ENCODE measurements around the gene OR2AT4. TPM values are rescaled to one million over a fixed set of nuclear protein-coding genes. Genes with fewer than 3 reads are reported as not detected.
A peak's percentile ranks its signal among the peaks of the same experiment; 100 is the strongest.
"Not testable (repeated sequence)": the region's sequence is repeated elsewhere in the genome, so short reads cannot be mapped to it uniquely, and the experiment has no call there.

Gene OR2AT4
- polyA plus RNA-seq (2014; cell fraction: cytosol; rRNA removed), result not detected in 2 replicates
- not detected in 2 replicates for polyA plus RNA-seq (2014; cell fraction: nucleus; rRNA removed)

DNA sequence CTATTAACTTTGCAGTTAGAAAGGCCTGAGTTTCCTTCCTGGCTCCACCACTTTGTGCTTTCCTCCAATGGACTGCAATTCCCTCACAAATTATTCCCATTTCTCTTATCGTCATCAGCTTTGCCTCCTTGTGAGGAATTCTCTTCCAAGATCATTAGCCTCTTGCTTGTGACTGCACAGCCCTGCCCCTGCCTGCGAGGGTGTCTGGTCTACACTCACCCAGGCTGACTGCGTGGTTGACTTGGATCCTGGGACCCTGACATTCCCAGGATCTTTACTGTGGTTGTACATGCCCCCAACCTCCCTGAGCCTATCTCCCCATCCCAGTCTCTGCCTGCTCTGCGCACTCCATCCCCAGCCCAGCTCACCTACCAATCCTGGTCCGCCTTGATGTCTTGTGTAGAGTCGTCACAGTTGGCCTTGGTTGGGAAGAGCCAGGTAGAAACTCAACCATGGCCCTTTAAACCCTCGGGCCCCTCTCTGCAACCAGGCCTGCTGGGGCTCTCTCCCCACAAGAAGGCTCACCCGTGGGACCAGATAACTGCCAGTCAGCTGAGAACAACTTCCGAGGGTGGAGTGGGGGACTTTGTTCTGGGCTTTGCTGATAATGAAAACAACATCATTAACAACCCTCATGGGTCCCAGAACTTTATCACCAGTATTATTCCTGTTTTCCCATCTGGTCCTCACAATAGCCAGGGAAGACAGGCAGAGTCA is at the start of gene OR2AT4:
TSS of gene OR2AT4 (minus strand) at position 421 of the 717 bp plus-strand sequence.
- no peak for DNase-seq (ENCODE audit: low spot score)

DNA sequence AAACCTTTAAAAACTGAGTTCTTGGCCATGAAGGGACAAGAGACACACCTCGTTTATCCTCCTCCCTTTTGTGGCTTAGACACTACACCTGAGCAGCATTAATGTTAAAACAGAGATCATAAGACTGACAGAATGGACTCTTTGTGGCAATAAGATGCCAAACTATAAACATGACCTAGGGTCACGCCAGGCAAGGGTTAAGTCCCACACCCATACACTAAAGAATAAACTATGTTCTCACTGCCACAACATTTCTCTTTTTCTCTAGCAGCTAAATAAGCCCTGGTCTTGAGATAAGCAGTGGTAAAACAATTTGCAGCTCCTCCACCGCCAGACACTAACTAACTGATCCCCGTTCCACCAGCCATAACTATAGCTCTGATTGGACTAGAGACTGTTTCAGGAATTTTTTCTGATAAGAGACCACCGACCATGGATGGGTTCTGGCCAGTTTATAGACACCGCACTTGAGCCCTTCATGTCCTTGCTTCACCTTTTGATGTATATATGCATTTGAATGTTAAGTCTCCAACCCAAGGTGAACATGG is 49.4 kb upstream of the OR2AT4 start:
- DNase-seq (ENCODE audit: low spot score), result no peak

DNA sequence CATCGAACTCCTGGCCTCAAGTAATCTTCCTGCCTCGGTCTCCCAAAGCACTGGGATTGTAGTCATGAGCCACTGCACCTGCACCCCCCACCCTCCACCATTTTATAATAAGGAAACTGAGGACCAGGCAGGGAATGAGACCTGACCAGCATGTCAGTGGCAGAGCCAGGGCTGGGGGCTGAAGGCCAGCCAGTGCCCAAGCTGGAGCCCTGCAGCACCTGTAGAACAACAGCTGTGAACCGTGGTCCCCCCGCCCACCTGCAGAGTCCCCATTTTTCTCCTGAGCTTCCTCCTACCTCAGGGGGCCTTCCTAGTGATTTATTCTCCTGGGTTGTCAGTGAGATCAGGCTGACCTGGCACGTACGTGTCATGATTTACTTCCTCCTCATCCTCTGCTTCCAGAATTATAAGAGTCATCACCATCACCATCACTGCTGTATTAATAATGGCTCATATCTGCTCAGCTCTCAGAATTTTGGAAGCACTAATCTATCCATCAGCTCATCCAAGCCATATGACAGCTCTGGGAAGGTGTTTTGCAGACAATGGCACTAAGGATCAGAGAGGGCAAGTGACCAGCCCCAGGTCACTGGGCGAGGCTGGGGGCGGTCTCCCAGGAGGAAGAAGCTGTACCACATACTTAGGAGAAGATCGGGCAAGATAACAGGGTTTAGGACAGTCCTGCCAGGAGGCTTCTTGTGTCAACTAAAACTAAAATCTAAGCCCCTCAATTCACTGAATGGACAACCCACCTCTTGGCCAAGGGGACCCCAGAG is 48.7 kb upstream of the OR2AT4 start:
- DNase-seq (ENCODE audit: low spot score), result no peak

DNA sequence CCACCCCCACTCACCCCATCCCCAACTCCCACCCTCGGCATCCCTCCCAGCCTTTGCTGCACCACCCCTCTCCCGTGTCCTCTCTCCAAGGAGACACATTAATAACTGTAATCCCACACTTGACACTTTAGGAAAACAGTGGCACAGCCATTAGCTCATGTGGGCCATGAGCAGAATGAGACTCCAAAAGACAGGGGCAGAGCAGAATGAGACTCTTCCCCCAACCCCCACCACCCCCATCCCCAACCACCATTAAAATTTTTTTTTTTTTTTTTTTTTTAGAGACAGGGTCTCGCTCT is 48.0 kb upstream of the OR2AT4 start:
- DNase-seq (ENCODE audit: low spot score), result no peak

DNA sequence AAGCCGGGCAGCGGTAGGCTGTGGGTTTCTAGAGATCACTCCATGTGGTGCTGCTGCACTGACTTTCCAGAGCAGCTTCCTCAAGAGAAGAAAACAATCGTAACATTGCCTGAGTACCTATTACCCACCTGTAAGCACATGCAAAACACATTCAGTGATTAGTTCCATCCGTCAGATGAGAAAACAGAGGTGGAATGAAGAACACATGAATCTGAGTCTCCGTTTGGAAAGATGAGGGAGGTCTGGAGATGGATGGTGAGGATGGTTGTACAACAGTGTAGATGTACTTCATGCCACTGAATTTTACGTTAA is 46.7 kb upstream of the OR2AT4 start:
- no peak for DNase-seq (ENCODE audit: low spot score)

DNA sequence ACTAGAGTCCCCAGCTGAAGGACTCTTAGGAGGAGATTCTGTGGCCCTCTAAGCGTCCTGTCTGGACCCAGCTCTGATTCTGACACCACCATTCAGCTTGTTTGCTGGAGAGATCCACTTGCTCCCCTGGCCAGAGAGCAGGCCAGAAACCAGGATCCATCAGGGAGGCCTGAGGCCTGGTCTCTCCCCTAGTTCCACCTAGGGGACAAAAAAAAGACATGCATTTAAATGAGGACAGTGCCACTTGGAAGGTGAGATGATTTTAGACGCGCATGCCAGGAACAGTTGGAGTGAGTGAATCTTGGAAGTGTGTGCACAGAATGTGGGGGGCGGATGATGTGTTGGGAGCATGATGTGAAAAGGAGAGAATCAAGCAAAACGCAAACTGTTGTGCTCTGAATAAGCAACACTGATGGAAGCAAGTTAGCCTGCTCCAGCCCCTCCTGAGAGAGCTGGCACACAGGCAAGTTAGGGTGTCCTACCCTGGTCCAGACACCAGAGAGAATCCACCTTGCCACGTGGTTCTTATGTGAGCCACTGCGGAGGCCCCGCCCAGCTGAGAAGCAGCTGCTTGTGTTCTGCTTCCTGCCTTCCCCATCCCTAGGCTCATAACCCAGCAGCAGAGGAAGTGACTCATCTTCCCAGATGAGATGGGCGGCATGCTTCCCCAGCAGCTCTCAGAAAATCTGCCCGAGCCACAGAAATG is 46.2 kb upstream of the OR2AT4 start:
- peak; percentile 81 for DNase-seq (ENCODE audit: low spot score)

DNA sequence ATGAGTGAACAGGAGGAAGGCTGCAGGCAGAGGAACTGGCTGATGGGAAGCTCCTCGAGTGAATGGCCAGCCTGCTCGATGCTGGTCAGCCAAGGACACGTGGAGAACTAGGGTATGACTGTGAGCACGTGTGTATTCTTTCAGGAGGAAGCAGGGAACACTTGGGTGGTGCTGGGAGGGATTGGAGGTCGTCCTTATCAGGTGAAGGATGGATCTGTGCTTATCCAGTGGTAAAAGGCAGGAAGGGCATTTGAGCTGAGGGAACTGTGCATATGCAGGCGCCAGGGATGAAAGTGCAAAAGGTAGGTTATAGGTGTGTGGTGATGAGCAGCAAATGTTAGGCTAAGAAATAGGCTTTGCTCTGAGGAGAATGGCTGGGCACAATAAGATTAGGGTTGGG is 44.5 kb upstream of the OR2AT4 start:
- no peak for DNase-seq (ENCODE audit: low spot score)

DNA sequence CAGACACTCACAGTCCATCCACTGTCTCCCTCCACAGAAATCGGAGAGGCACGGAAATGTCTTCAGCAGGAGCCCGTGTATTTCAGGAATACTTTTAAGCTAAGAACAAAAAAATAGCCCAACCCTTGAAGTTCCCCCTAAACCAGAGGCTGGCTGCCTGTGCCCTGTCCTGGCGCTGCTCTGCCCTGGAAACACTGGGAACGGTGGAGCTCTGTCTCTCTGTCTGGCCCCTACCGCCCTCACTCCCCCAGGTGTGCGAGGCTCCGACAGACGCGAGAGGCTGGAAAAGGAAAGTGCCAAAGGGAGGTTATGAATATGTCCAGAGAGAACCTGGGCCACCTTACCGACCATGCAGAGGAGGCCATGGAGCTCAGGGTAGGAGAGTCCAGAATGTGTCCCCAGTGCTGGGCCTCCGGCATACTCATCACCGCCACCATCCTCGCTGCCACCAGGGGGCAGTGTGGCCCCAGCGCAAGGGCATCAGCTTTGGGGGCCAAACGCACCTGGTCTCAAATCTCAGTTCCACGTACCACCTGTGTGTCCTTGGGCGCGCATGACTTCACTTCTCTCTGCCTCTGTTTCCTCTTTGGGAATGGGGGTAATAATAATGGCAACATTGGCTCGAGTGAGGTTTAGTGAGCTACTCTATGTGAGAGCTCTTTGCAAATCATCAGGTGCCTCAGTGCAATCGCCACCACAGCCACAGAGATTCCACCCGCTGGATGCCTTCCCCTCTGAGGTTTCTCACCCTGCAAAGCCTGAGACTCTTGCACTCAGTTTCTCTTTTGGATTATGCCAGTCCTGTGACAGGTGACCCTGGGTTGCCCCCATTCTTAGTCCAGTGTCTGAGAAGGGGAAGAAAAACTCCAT is 43.8 kb upstream of the OR2AT4 start:
- DNase-seq (ENCODE audit: low spot score), result peak; percentile 59

DNA sequence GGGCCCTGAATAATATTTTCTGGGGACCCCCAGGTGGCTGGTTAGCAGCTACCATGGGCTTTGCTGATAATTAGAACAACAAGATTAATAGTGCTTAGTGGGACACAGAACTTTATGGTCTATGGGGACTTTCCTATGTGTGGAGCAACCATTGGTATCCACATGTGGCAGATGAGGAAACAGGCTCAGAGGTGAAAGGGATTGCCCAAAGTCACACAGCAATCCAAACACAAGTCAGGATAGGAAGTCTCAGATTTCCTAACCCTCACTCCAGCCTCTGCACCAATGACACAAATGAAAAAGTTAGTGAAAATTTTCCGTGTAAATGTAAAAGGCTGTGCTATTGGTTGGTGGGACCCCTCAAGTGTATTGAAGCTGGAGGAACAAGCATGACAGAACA is 39.0 kb upstream of the OR2AT4 start:
- DNase-seq (ENCODE audit: low spot score), result no peak

DNA sequence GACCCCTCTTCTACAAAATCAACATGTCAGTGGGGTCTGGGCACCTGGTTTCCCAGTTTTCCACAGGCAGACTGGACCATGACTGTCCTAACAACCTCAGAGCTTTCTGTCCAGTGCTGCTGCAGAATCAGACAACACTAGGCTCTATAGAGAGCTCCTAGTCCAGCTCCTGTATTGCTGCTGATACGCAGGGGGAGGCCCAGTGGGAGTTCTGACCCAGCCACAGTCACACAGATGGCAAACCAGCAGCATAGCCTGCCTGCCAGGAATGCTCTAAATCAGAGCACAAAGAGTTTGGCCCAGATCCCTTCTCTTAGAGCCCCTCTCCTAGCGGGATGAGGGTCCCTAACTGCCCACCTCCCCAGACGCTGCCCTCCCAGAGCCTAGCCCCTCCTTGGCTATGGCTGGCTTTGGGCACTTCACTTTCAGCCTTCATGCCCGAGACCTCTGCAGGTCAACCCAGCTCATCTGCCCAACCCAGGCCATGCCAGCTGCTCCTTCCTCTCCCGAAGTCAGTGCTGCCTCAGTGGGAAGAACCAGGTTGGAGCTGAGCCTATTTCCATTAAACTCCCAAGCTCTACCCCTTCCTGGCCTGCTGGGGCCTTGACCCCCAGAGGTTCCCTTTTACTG is 38.5 kb upstream of the OR2AT4 start:
- DNase-seq (ENCODE audit: low spot score), result no peak

DNA sequence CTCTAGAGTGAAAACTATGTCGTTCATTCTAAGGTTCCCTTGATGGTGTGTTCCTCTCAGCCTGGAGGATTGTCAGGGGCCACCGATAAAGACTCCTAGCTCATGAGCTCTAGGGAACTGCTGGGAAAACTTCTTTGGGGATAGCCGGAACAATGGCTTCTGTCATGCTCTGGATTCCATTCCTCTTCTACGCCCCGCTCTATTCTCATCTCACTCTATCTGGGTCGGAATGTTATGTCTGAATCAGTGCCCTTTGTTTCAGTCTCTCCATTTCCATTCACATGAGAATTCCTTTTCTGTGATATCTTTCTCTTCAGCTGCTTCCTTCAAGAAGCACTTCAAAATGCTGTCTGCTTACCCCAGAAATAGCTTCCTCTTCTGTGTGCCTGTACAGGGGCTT is 37.3 kb upstream of the OR2AT4 start:
- DNase-seq (ENCODE audit: low spot score), result no peak

DNA sequence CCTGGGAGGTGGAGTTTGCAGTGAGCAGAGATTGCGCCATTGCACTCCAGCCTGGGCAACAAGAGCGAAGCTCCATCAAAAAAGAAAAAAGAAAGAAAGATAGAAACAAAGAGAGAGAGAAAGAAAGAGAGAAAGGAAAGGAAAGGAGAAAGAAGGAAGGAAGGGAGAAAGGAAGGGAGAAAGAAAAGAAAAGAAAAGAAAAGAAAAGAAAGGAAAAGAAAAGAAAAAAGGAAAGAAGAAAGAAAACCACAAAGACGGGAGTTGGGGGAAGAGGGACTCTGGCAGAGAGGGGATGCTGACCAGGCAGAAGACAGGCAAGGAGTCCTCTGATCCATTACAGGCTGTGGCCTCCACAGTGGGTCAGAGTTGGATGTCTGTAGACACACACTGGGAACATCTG is 35.4 kb upstream of the OR2AT4 start:
- no peak for DNase-seq (ENCODE audit: low spot score)

DNA sequence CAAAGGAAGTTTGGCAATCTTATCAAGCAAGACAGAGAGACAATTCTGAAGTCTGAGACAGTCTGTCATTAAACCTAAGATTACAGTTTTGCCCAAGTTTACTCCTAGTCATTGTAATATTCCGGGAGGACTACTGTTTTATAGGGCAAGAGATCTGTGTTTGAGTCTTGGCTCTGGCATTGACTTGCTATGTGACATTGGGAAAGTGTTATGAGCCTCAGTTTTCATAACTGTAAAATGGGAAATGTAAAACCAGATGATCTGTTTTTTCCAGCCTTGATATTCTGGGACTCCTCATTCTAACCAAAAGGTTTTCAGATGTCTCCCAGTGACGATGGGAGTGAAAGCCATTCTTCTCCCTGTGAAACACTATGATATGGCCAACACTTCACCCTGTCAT is 29.9 kb upstream of the OR2AT4 start:
- DNase-seq (ENCODE audit: low spot score), result no peak

DNA sequence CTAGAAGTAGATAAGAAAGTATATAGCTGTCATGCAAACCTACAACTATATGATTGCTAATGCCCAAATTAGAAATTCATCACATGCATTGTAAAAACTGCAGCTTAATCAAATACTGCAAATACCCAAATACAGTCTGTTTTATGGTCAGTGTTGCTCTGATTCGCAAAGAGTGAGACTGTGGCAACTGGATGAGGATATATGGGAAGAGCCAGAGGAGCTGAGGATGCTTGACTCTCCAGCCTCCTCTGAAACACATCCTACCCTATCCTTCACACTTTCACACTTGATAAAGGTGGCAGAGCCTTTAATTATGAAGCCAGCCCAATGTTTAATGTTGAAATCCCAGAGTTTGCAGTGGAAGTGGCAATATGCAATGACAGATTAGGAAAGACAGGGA is 21.9 kb upstream of the OR2AT4 start:
- no peak for DNase-seq (ENCODE audit: low spot score)

DNA sequence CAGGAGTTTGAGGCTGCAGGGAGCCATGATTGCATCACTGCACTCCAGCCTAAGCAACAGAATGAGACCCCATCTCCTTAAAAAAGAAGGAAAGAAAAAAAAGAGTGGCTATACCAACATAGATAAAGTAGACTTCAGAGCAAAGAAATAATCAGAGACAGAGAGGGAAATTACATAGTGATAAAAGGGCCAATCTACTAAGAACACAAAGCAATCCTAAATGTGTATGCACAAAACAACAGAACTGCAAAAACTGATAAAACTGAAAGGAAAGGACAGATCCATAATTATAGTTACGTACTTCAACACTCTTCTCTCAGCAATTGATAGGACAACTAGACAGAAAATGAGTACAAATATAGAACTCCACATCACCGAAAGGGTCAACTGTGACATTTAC is 17.8 kb upstream of the OR2AT4 start:
- no peak for DNase-seq (ENCODE audit: low spot score)

DNA sequence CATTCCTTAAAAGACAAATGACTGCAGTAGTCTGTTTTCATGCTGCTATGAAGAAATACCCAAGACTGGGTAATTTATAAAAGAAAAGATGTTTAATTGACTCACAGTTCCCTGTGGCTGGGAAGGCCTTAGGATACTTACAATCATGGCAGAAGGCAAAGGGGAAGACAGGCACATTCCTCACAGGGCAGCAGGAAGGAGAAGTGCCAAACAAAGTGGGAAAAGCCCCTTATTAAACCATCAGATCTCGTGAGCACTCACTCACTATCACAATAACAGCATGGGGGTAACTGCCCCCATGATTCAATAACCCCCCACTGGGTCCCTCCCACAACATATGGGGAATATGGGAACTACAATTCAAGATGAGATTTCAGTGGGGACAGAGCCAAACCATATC is 16.4 kb upstream of the OR2AT4 start:
- DNase-seq (ENCODE audit: low spot score), result no peak

DNA sequence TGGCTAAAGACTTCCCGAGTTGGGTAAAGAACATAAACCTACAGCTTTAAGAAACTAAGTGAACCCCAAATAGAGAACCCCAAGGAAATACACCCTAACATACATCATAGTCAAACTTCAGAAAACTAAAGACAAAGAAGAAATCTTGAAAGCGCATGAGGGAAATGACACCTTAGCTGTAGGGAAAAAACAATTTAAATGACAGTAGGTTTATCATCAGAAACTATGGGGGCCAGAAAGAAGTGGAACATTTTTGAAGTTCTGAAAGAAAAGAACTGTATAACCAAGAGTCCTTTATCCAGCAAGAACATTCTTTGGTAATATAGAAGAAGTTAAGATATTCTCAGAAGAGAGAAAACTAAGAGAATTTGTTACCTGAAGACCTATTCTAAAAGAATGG is 15.5 kb upstream of the OR2AT4 start:
- no peak for DNase-seq (ENCODE audit: low spot score)

DNA sequence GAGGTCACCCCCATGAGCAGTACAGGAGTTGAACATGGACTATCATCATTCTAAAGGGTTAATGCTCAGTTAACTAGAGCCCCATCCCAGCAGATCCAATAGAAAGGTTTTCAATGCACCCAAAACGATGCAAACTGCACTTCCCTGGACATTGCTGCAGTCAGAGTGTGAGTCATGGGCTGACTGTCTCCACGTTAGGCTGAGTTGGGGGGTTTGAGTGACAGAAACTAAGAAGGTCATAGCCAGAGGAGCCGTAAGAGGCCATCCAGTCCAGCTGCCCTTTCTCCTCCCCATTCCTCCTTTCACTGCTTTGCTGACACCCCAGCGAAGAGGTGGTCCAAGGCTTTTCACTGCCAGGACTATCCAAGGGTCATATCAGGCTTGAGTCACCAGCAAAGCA is 10.5 kb upstream of the OR2AT4 start:
- no peak for DNase-seq (ENCODE audit: low spot score)

DNA sequence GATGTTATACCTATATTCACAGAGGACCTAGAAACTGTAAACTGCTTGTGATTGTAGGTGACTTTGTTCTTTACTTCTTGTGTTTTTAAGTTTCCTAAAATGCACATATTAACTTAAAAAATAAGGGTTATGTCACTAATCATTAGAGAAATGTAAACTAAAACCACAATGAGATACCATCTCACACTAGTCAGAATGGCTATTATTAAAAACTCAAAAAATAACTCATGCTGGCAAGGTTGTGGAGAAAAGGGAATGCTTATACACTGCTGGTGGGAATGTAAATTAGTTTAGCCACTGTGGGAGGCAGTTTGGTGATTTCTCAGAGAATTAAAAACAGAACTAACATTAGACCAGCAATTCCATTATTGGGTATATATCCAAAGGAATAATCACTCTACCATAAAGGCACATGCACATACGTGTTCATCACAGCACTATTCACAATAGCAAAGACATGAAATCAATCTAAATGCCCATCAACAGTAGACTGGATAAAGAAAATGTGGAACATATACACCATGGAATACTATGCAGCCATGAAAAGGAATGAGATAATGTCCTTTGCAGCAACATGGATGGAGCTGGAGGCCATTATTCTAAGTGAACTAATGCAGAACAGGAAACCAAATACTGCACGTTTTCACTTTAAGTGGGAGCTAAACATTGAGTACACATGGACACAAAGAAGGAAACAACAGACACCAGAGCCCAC is 9.4 kb upstream of the OR2AT4 start:
- not testable (repeated sequence) for DNase-seq (ENCODE audit: low spot score)

DNA sequence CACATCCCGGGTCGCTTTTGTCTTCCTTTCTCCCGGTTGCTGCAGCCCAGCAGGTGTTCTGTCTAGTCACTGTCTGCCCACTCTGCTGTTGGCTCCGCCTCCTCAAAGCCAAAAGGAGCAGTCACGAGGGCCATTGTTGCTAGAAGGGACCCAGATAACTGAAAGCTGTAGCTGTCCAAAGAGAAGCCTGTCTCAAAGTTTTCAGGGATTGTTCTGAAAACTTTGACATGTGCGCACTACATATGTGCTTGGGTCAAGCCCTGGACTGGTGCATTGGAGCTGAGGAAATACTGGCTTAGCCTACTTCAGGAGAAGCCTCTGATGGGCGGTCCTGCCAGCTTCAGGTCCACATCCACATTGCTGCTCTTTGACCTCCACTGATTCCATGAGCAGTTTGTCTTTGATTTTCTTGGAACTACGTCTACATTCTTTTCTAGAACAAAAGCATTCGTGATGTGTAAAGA is 8.8 kb upstream of the OR2AT4 start:
- peak; percentile 34 for DNase-seq (ENCODE audit: low spot score)
